Transverse colon (tissue), 4 donors: ENCODE data around the gene HSPA2.

Experiments used
- CTCF ChIP-seq, 5 experiments: fragments of 200-600 bp in 3 of 5; fragments of 450-650 bp in 2 of 5; sonication (generic) in 3 of 5; IDR thresholded peaks; 1 replicate in 2 of 5; 2 replicates in 3 of 5; pipeline ENCODE4 v1.5.1; 2016 to 2017; ENCODE audit warnings: antibody characterized with exemption in 5 of 5, inconsistent platforms in 3 of 5, mild to moderate bottlenecking in 2 of 5, moderate library complexity in 1 of 5
- EP300 ChIP-seq: sonication (generic); formaldehyde crosslinking; IDR thresholded peaks from one replicate; pipeline ENCODE4 v1.6.1; 2017; ENCODE audit warnings: antibody characterized with exemption, low read depth
- POLR2A ChIP-seq: fragments of 450-650 bp; IDR thresholded peaks from one replicate; pipeline ENCODE4 v1.6.1; 2016; ENCODE audit warnings: antibody characterized with exemption, mild to moderate bottlenecking, moderate library complexity
- POLR2AphosphoS5 ChIP-seq, 3 donors: sonication (generic); formaldehyde crosslinking; IDR thresholded peaks; one replicate each; pipeline ENCODE4 v1.6.1; 2016; ENCODE audit warnings: antibody characterized with exemption in 3 of 3

GRCh38 chr14:64541972-64542835, 1.7 kb downstream of the HSPA2 start:
- no peak for TF ChIP-seq CTCF (IDR thresholded peaks at IDR 0.05)
- no peak for TF ChIP-seq EP300
- TF ChIP-seq POLR2AphosphoS5 (IDR thresholded peaks at IDR 0.05) = no peak
- TF ChIP-seq POLR2A = no peak
